Panc1 (cell line): Measurements from ENCODE around the gene EIF4E2. TPM values are rescaled to one million over a fixed set of nuclear protein-coding genes. Genes with fewer than 3 reads are reported as not detected.

Source experiments
- ATAC-seq: fragments of 200-7000 bp; cut with Tn5 transposase; 2 replicates; pipeline ENCODE4 v1.9.1; 2020; ENCODE audit warnings: mild to moderate bottlenecking, moderate library complexity
- BruUV-seq: library from RNA; stranded (reverse); fragments of 400-500 nt; replicated peaks from 2 replicates; lab custom pipeline; 2021; lab: Mats Ljungman, UMichigan
- CTCF ChIA-PET: fragments of 300-600 bp; sonication (Branson Sonifier 250); formaldehyde crosslinking; loops from one replicate; lab custom pipeline; 2022; ENCODE audit warnings: antibody characterized with exemption; lab: Charles Lee
- POLR2A ChIA-PET: fragments of 300-600 bp; sonication (Branson Sonifier 250); formaldehyde crosslinking; loops from one replicate; lab custom pipeline; 2022; ENCODE audit warnings: antibody characterized with exemption; lab: Charles Lee
- DNase-seq: peaks from one replicate; pipeline ENCODE4 v3.0.0-alpha.2; 2010; ENCODE audit warnings: low read depth, low spot score
- H3K27ac ChIP-seq: 2 replicates; pipeline ENCODE4 v1.5.1; 2011; ENCODE audit warnings: mild to moderate bottlenecking, low read length, inconsistent platforms
- H3K27me3 ChIP-seq: fragments of 200-500 bp; sonication (Bioruptor generic); 2 replicates; pipeline ENCODE4 v1.6.0; 2014; ENCODE audit warnings: low read length, inconsistent platforms; ENCODE audit not compliant: control insufficient read depth, insufficient read depth
- H3K36me3 ChIP-seq: fragments of 200-500 bp; sonication (Bioruptor generic); 2 replicates; pipeline ENCODE4 v1.5.1; 2014; ENCODE audit warnings: inconsistent platforms, mild to moderate bottlenecking, low read length, moderate library complexity; ENCODE audit not compliant: control insufficient read depth, insufficient read depth
- H3K4me1 ChIP-seq: 2 replicates; pipeline ENCODE4 v1.5.1; 2011; ENCODE audit warnings: inconsistent platforms, mild to moderate bottlenecking, low read length, moderate library complexity; ENCODE audit not compliant: control insufficient read depth, insufficient read depth
- H3K4me3 ChIP-seq, 2 experiments: 2 replicates each; pipeline ENCODE4 v1.5.1; 2011 to 2012; ENCODE audit warnings: low read depth in 2 of 2, low read length in 2 of 2, mild to moderate bottlenecking in 2 of 2, inconsistent platforms in 1 of 2, moderate library complexity in 1 of 2
- H3K9me3 ChIP-seq: fragments of 200-500 bp; sonication (Bioruptor generic); 2 replicates; pipeline ENCODE4 v1.5.1; 2014; ENCODE audit warnings: low read depth, mild to moderate bottlenecking, inconsistent platforms, low read length, moderate library complexity; ENCODE audit not compliant: control insufficient read depth, insufficient read depth
- POLR2AphosphoS5 ChIP-seq: IDR thresholded peaks from 2 replicates; pipeline ENCODE4 v1.6.1; 2012; ENCODE audit warnings: mild to moderate bottlenecking, low read depth, low read length, moderate library complexity
- SIN3A ChIP-seq: IDR thresholded peaks from 2 replicates; pipeline ENCODE4 v1.6.1; 2012; ENCODE audit warnings: low read depth, mild to moderate bottlenecking, low read length, moderate library complexity, borderline replicate concordance; ENCODE audit not compliant: insufficient read depth
- TCF7L2 ChIP-seq: IDR thresholded peaks from 2 replicates; pipeline ENCODE4 v1.6.1; 2011; ENCODE audit warnings: mild to moderate bottlenecking, low read depth, low read length, inconsistent platforms
- in situ Hi-C: cut with HindIII; loops from 2 replicates; pipeline ENCODE4 v1.10.0; 2016; ENCODE audit warnings: low sequenced_read_pairs, low pct_unique_long_range_greater_than_20kb
- intact Hi-C: fragments of 100-400 bp; cut with micrococcal nuclease; formaldehyde crosslinking; loops from one replicate; pipeline ENCODE4 v1.10.0; 2022; ENCODE audit not compliant: unreplicated experiment
- total RNA-seq: library from RNA; stranded (reverse); gene quantifications from one replicate; pipeline ENCODE4 v1.2.1, GENCODE V29; 2021; ENCODE audit not compliant: unreplicated experiment
- TF ChIP-seq, protein P1 (sequence below), 2 experiments: IDR thresholded peaks; 2 replicates each; pipeline ENCODE4 v1.6.1; 2011 to 2012; ENCODE audit warnings: low read depth in 2 of 2, control low read depth in 1 of 2, low read length in 1 of 2, mild to moderate bottlenecking in 1 of 2, moderate library complexity in 1 of 2; ENCODE audit not compliant: insufficient read depth in 1 of 2
- TF ChIP-seq, protein P2 (sequence below): fragments of 450-650 bp; IDR thresholded peaks from 2 replicates; pipeline ENCODE4 v1.5.1; 2017; ENCODE audit warnings: mild to moderate bottlenecking

The EIF4E2 gene
- total RNA-seq, 1 experiment from 2014 or later, result 84.0 TPM

DNA sequence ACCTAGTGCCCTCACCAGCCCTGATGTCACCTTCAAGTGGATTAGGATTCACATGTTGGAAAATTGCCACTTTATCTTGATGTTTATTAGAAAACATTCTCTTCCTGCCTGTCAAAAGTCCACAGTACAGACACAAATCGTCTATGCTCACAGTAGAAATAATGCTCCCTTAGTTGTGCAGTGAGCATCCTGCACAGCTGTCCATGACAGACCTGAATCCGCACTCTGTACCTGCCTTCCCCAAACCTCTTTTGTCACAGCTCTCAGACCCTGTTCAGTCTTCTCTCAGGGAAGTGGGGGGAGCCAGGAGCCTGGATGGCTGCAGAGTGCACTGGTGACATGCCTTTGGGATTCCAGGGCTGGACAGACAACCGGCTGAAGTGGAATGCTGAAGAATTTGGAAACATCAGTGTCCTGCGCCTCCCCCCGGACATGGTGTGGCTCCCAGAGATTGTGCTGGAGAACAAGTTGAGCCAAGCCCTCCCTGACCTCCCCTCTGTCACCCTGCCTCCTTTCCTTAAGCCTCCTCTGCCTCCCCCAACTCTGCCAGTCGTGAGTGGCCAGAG is 22.5 kb upstream of the EIF4E2 start:
- intact Hi-C loops (loop anchor here (10.0 kb wide), 2 partner anchors 183 to 623 kb away; no protein-coding TSS in a partner anchor), in situ Hi-C loops (no loop called here)
- Histone ChIP-seq H3K4me1 (peaks cover 2% of the 10 kb centered on the region; the same call in 1 of the 2 replicates), H3K36me3 (no peaks in the 10 kb centered on the region), H3K9me3 (no peaks in the 10 kb centered on the region), H3K27me3 (no peaks in the 10 kb centered on the region), H3K4me3 (no peak overlapping the region), H3K27ac (no peak overlapping the region)
- TF ChIP-seq SIN3A, result no peak
- no peak for TF ChIP-seq POLR2AphosphoS5
- TF ChIP-seq, protein P1, sequence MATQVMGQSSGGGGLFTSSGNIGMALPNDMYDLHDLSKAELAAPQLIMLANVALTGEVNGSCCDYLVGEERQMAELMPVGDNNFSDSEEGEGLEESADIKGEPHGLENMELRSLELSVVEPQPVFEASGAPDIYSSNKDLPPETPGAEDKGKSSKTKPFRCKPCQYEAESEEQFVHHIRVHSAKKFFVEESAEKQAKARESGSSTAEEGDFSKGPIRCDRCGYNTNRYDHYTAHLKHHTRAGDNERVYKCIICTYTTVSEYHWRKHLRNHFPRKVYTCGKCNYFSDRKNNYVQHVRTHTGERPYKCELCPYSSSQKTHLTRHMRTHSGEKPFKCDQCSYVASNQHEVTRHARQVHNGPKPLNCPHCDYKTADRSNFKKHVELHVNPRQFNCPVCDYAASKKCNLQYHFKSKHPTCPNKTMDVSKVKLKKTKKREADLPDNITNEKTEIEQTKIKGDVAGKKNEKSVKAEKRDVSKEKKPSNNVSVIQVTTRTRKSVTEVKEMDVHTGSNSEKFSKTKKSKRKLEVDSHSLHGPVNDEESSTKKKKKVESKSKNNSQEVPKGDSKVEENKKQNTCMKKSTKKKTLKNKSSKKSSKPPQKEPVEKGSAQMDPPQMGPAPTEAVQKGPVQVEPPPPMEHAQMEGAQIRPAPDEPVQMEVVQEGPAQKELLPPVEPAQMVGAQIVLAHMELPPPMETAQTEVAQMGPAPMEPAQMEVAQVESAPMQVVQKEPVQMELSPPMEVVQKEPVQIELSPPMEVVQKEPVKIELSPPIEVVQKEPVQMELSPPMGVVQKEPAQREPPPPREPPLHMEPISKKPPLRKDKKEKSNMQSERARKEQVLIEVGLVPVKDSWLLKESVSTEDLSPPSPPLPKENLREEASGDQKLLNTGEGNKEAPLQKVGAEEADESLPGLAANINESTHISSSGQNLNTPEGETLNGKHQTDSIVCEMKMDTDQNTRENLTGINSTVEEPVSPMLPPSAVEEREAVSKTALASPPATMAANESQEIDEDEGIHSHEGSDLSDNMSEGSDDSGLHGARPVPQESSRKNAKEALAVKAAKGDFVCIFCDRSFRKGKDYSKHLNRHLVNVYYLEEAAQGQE (IDR thresholded peaks at IDR 0.05; ENCODE audit: insufficient read depth in 1 of 2, low read depth in 2 of 2, low read length in 1 of 2), result no peak
- TF ChIP-seq, protein P2, sequence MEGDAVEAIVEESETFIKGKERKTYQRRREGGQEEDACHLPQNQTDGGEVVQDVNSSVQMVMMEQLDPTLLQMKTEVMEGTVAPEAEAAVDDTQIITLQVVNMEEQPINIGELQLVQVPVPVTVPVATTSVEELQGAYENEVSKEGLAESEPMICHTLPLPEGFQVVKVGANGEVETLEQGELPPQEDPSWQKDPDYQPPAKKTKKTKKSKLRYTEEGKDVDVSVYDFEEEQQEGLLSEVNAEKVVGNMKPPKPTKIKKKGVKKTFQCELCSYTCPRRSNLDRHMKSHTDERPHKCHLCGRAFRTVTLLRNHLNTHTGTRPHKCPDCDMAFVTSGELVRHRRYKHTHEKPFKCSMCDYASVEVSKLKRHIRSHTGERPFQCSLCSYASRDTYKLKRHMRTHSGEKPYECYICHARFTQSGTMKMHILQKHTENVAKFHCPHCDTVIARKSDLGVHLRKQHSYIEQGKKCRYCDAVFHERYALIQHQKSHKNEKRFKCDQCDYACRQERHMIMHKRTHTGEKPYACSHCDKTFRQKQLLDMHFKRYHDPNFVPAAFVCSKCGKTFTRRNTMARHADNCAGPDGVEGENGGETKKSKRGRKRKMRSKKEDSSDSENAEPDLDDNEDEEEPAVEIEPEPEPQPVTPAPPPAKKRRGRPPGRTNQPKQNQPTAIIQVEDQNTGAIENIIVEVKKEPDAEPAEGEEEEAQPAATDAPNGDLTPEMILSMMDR, result no peak
- no peak for TF ChIP-seq TCF7L2
- ChIA-PET POLR2A (no interaction called here), CTCF (no interaction called here)
- BruUV-seq, result no TSS peak
- DNase-seq, result no peak
- no peak for ATAC-seq

DNA sequence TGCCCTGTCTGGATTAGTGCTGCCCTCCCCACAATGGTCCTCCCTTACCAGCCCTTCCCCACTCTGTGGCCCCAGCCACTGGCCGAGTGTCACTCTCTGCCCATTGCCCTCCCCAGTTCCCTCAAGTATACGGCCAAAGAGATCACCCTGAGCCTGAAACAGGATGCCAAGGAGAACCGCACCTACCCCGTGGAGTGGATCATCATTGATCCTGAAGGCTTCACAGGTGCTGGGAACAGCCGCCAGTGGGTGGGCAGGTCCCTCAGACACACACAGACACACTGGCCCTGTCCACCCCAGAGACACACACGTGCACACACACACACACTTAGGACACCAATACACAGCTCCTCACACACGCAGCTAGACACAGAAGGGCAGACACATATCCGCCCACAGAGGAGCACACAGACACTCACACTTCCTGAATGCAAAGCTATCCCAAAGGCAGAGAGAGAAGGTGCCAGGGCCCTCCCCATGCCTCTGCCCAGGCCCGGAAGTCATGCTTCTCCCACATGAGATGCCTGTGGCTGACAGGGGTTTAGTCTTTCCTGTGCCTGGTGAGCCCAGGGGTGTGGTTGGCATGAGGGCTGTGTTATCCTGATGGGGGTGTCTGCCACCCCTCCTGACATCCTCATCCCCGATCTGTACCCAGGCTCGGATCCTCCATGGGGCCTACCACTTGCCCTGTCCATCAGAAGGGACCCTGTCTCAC is 21.6 kb upstream of the EIF4E2 start:
- ChIA-PET POLR2A (no interaction called here), CTCF (no interaction called here)
- DNase-seq (no peak), ATAC-seq (no peak)
- intact Hi-C loops (loop anchor here (10.0 kb wide), 2 partner anchors 184 to 624 kb away; no protein-coding TSS in a partner anchor), in situ Hi-C loops (no loop called here)
- no peak overlapping the region for H3K27ac ChIP-seq
- TF ChIP-seq POLR2AphosphoS5, result no peak
- TF ChIP-seq TCF7L2, result no peak
- H3K4me3 ChIP-seq, result no peak overlapping the region
- no peaks in the 10 kb centered on the region for H3K36me3 ChIP-seq
- H3K27me3 ChIP-seq, result no peaks in the 10 kb centered on the region
- no peaks in the 10 kb centered on the region for H3K9me3 ChIP-seq
- H3K4me1 ChIP-seq, result no peaks in the 10 kb centered on the region
- no TSS peak for BruUV-seq
